Anterior cingulate cortex (tissue), 58 donors: Measurements from ENCODE around the gene STING1.
A peak's percentile ranks its signal among the peaks of the same experiment; 100 is the strongest.

Source experiments
- DNase-seq, 58 donors: peaks; one replicate each; lab custom pipeline; 2025; lab: John Stamatoyannopoulos, UW

Gene STING1

GRCh38 chr5:139472386-139473030 is 10.1 kb downstream of the STING1 start:
- no peak for DNase-seq

DNA sequence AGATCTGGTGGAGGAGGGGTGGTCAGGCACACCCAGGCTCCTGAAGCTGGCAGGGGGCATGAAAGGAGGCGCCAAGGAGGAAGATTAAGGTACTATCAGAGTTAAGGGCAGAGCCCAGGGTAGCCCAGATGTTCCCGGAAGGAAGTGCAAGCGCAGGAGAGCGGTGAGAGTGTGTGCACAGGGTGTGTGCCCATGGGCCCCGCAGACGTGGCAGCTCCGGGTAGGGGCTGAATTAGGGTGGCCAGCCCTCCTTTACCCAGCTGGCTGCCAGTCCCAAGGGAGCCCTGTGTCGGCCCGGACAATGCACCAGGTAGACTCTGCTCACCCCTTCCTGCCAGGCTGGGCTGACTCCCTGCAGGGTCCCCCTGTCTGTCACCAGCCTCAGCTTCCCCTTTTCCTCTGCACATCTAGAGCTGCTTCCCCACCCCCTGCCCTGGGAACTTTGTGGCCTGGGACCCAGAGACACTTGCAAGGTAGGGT is 11.7 kb downstream of the STING1 start, which contains the start of gene SMIM33:
Gene SMIM33 (plus strand): TSS at position 184 of the 480 bp plus-strand sequence. CDS start 118 bp downstream, at position 302.
- no peak for DNase-seq

DNA sequence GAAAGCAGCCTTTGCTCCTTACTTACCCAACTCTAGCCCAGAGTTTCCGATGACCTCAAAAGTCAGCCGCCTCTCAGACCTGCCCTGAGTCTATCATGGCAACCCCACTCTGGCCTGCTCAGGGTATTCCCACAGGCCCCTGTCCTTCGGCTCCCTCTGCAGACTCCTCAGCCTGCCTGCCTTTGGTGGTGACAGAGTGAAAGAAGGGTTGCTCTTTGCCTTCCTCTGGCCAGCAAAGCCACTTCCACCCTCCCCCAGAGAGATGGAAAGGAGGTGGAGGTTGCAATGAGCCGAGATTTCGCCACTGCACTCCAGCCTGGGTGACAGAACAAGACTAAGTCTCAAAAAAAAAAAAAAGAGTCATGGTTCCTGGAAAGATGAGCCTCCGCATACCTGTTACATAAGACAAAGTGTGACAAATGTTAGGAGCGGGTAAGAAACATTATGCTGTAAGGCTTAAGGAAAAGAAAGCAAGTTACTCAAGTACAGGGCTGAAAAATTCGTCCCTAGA is 14.1 kb downstream of the STING1 start:
- no peak for DNase-seq

- no peak for DNase-seq
These were observed 19.8 kb downstream of the STING1 start, which contains the start of gene ECSCR for GRCh38 chr5:139462586-139463276. Gene ECSCR (minus strand): TSS chr5:139462743. CDS start chr5:139462670, 73 bp downstream.

DNA sequence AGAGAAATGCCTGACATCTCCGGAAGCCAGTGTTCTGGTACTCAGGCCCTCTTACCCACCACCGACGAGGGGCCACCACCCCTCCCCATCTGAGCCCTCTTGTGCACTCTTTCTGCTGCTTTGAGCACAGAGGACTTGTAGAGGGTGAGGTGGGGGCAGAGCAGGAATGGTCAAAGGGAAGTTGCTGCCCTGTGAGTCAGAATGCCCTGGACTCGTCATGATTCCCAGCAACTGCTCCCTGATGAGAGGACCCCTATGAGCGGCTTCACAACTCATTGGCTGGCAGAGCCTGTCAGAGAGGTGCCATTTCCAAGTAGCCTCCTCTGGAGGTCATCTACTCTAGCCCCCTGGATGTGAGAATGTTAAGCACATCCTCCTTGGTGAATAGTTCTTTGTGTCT is 20.9 kb downstream of the STING1 start:
- DNase-seq: no peak

- DNase-seq: no peak
These were observed 21.4 kb downstream of the STING1 start for GRCh38 chr5:139461176-139461575.

GRCh38 chr5:139460455-139460854 is 22.1 kb downstream of the STING1 start:
- no peak for DNase-seq

GRCh38 chr5:139459451-139459934 is 23.1 kb downstream of the STING1 start:
- DNase-seq: no peak

DNA sequence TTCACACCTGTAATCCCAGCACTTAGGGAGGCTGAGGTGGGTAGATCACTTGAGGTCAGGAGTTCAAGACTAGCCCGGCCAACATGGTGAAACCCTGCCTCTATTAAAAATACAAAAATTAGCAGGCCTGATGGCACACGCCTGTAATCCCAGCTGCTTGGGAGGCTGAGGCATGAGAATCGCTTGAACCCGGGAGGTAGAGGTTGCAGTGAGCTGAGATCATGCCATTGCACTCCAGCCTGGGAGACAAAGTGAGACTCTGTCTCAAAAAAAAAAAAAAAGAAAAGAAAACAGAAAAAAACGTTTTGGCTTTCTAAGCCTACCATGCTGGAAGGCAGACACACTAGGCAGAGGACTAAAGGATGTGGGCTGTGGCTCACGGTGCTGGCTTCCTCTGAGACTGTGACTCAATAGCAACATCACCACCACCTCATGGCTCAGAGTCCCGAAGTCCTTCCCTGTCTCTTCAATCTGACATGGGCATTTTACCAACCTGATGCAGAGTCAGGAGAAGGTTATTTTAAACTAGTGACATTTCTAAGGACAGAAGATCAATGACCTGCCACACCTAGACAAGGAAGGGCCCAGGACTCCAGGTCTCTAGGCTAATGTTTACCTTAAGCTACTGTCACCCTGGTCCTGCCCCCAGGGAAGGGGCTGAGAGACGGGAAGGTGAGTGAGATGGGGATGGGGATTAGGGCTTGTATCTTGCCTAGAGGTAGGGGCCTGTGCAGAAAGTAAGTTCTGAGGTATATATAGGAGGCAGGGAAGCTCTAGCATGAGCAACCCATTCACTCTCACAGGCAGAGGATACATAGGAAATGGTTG is 23.8 kb downstream of the STING1 start:
- DNase-seq: no peak

DNA sequence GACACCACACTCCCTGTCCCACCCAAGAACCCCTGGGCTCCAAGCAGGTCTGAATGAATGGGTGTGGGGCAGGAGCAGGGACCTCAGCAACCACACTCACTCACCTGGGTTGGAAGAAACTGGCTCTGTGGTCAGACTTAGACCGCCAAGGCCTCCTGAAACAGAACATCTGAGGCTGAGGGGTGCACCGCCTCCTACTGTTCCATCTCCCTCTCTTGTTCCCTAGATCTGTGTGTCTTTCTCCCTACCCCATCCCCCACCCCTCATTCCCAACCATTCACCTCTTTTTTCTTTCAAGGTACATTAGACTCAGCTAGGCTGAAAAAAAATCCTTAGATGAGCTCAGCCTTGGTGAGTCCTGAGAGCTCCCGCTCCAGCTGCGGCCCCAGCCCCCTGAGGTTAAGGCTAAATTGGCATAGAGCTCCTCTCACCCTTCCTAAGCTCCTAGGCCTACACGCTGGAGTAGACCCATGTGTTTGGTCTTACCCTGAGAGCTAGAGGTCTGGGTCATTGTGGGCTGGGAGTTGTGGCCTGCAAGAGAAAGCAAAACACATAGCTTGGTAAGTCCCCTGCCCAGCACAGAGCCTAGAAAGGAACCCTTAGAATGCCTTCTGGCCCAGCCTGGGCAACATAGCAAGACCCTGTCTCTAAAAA is 24.8 kb downstream of the STING1 start:
- DNase-seq: no peak

DNA sequence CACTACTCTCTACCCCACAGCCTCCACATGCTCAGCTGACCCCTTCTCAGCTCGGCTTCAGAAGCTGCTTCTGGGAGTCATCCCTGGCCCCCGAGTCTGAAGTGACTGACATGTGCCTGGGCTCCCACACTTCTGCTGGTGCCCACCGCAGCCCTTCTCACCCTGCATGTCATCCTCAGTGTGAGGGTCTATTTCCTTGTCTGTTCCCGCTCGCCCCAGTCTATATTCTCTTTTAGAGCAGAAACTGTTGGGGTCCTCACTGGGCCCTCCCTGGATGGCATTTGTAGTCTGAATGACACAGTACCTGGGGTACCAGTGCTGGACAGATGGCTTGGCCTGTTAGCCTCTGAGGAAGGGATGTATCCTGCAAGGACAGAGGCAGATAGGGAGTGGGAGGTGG is 25.3 kb downstream of the STING1 start:
- no peak for DNase-seq

DNA sequence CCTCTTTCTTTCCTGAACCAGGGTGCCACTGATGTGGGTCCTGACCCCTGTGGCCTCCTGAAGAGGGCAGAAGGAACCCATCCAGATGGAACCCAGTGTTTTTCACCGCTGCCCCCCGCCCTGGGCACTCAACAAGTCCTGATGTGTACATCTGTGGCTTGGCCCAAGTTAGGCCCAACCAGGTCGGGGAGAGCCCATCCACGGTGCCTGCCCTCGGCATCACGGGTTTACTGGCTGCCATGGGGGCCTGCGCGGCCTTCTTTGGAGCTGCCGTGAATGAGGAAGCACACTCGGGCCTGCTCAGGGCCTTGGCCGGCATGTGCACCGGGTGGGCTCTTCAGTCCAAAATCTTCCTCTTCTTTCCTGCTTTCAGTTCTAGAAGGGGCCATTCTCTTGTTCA is 25.8 kb downstream of the STING1 start:
- peak in 1 of 58 donors; percentile 7 for DNase-seq

DNA sequence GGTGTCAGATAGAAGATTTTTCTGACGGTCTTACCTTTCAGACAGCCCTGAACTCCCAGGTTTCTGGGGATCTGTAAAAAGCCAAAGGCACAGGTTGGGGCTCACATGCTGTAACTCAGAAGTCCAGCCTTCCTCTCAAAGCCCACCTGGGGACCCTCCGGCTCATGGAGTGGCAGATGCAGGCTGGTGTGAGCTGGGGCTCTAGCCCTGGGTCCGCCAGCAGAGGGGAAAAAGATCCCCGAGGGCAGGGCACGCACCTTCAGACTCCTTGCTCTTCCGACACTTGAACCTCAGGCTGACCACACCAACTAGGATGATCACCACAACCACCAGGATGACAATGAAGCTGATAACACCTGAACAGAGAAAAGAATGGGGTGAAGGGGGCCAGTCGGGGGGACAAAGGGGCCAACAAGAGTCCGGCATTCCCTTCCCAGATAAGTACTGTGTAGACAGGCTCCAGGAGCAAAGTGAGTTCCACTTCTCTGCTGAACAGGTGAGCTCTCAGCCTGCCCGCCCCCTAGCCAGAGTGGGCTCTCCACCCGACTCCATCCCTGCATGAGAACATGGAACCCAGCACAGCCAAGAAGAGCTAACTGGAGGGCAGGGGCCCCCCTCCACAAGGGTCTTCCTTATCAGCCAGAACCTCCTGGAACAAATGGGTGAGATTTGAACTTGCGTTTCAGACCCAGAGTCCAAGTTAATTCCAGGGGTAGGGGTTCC is 27.8 kb downstream of the STING1 start:
- no peak for DNase-seq

- no peak for DNase-seq
These were observed 28.6 kb downstream of the STING1 start for GRCh38 chr5:139453683-139454567.

GRCh38 chr5:139451878-139452660 is 30.5 kb downstream of the STING1 start:
- no peak for DNase-seq

GRCh38 chr5:139451176-139451575 is 31.4 kb downstream of the STING1 start:
- no peak for DNase-seq

DNA sequence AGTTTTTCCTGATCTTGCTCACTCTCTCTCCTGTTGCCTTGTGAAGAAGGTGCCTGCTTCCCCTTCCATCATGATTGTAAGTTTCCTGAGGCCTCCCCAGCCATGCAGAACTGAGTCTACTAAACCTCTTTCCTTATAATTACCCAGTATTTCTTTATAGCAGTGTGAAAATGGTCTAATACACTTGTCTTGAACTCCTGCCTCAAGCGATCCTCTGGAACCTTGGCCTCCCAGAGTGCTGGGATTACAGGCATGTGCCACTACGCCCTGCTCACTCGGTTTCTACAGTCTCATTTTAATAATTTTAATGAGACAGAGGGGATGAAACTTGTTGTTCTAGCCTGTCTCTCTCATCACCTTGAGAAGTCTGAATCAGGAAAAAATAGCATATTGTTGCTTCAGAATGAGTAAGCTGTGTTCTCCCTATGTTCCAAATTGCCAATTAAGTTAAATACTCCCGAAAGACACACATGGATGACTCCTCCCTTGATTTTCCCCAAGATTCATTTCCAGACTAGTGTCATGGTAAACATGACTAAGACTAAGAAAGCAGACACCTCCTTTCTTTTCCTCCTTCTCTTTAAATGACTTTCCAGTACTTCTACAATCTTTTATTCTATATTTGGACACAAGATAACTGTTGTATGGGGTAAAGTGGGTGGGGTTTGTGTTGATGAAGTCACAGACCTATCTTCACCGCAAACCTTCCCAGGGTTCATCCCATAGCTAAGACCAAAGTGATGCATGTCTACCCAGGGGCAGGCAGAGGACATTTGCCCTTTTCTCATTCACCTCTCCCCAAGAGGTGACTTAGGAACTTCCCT is 35.4 kb downstream of the STING1 start:
- DNase-seq: no peak
